GM23338 (cell line): ENCODE measurements around the gene TMEM213. TPM values are rescaled to one million over a fixed set of nuclear protein-coding genes. Genes with fewer than 3 reads are reported as not detected.

Experiments used
- ATAC-seq: fragments of 200-7000 bp; cut with Tn5 transposase; 3 replicates; pipeline ENCODE4 v1.9.1; 2020
- DNase-seq: peaks from one replicate; pipeline ENCODE4 v3.0.0-alpha.2; 2015; ENCODE audit warnings: low spot score
- H2AFZ ChIP-seq: fragments of 200-600 bp; sonication (generic); 2 replicates; pipeline ENCODE4 v1.8.0; 2016; ENCODE audit warnings: antibody characterized with exemption, mild to moderate bottlenecking, moderate library complexity
- H3F3A ChIP-seq: fragments of 200-600 bp; sonication (generic); replicated peaks from 2 replicates; pipeline ENCODE4 v1.8.0; 2017; ENCODE audit warnings: antibody characterized with exemption, mixed run types, low read depth
- H3K27ac ChIP-seq: fragments of 200-600 bp; sonication (generic); 2 replicates; pipeline ENCODE4 v1.6.1; 2016; ENCODE audit warnings: low read depth
- H3K27me3 ChIP-seq: fragments of 200-600 bp; sonication (generic); 2 replicates; pipeline ENCODE4 v1.8.0; 2016; ENCODE audit warnings: mild to moderate bottlenecking, mixed run types, moderate library complexity; ENCODE audit not compliant: insufficient read depth
- H3K36me3 ChIP-seq: fragments of 200-600 bp; sonication (generic); 2 replicates; pipeline ENCODE4 v1.8.0; 2016; ENCODE audit warnings: mild to moderate bottlenecking; ENCODE audit not compliant: insufficient read depth
- H3K4me1 ChIP-seq: fragments of 200-600 bp; sonication (generic); 2 replicates; pipeline ENCODE4 v1.8.0; 2016; ENCODE audit warnings: mild to moderate bottlenecking, moderate library complexity; ENCODE audit not compliant: insufficient read depth
- H3K4me2 ChIP-seq: fragments of 200-600 bp; sonication (generic); 2 replicates; pipeline ENCODE4 v1.7.1; 2017; ENCODE audit warnings: mixed run types
- H3K4me3 ChIP-seq: fragments of 200-600 bp; sonication (generic); 2 replicates; pipeline ENCODE4 v1.6.1; 2016; ENCODE audit warnings: mixed run types
- H3K79me2 ChIP-seq: fragments of 200-600 bp; sonication (generic); replicated peaks from 2 replicates; pipeline ENCODE4 v1.8.0; 2017; ENCODE audit warnings: mild to moderate bottlenecking; ENCODE audit not compliant: insufficient read depth
- H3K9me2 ChIP-seq: fragments of 200-600 bp; sonication (generic); 2 replicates; pipeline ENCODE4 v1.8.0; 2017; ENCODE audit not compliant: insufficient read depth
- H4K20me1 ChIP-seq: fragments of 200-600 bp; sonication (generic); replicated peaks from 2 replicates; pipeline ENCODE4 v1.8.0; 2017; ENCODE audit warnings: mild to moderate bottlenecking; ENCODE audit not compliant: insufficient read depth
- H3K27ac Mint-ChIP-seq: 2 replicates; pipeline ENCODE4 v1.8.0; 2020; ENCODE audit warnings: inconsistent platforms, mild to moderate bottlenecking, moderate library complexity, mixed read lengths
- H3K27me3 Mint-ChIP-seq: 3 replicates; pipeline ENCODE4 v1.8.0; 2022; ENCODE audit warnings: low read depth, mild to moderate bottlenecking, moderate library complexity, mixed read lengths, inconsistent platforms; ENCODE audit not compliant: insufficient read depth, poor library complexity
- H3K36me3 Mint-ChIP-seq: 3 replicates; pipeline ENCODE4 v1.8.0; 2021; ENCODE audit warnings: low read depth, mild to moderate bottlenecking, inconsistent platforms, moderate library complexity, mixed read lengths
- H3K4me1 Mint-ChIP-seq: 3 replicates; pipeline ENCODE4 v1.8.0; 2020; ENCODE audit warnings: mild to moderate bottlenecking, inconsistent platforms, mixed read lengths
- H3K4me3 Mint-ChIP-seq: 3 replicates; pipeline ENCODE4 v1.8.0; 2021; ENCODE audit warnings: moderate library complexity, mild to moderate bottlenecking, inconsistent platforms, mixed read lengths
- H3K9me3 Mint-ChIP-seq: 3 replicates; pipeline ENCODE4 v1.8.0; 2020; ENCODE audit warnings: moderate library complexity, mild to moderate bottlenecking, inconsistent platforms, mixed read lengths
- CREB1 ChIP-seq: fragments of 250-450 bp; sonication (Bioruptor Pico); IDR thresholded peaks from 2 replicates; pipeline ENCODE4 v1.5.0; 2020; ENCODE audit warnings: low read depth, mild to moderate bottlenecking, moderate library complexity
- CTCF ChIP-seq, 2 experiments: fragments of 200-600 bp in 1 of 2; sonication (generic) in 1 of 2; conservative IDR thresholded peaks; 2 replicates each; pipeline versions ENCODE4 v1.5.1 to v1.6.1; 2016 to 2017; ENCODE audit warnings: antibody characterized with exemption in 2 of 2, low read depth in 2 of 2, mild to moderate bottlenecking in 2 of 2, moderate library complexity in 1 of 2
- EZH2 ChIP-seq: fragments of 200-600 bp; sonication (generic); IDR thresholded peaks from one replicate; pipeline ENCODE4 v1.8.0; 2017; ENCODE audit warnings: antibody characterized with exemption, mild to moderate bottlenecking, low read depth; ENCODE audit not compliant: unreplicated experiment
- EZH2phosphoT487 ChIP-seq: fragments of 200-600 bp; sonication (generic); IDR thresholded peaks from one replicate; pipeline ENCODE4 v1.8.1; 2018; ENCODE audit warnings: antibody characterized with exemption; ENCODE audit not compliant: unreplicated experiment
- JUNB ChIP-seq: IDR thresholded peaks from one replicate; pipeline ENCODE4 v1.6.1; 2016; ENCODE audit warnings: antibody characterized with exemption; ENCODE audit not compliant: unreplicated experiment
- NANOG ChIP-seq: IDR thresholded peaks from 2 replicates; pipeline ENCODE4 v1.6.1; 2016; ENCODE audit warnings: antibody characterized with exemption, borderline replicate concordance
- POLR2AphosphoS5 ChIP-seq: IDR thresholded peaks from 2 replicates; pipeline ENCODE4 v1.6.1; 2016; ENCODE audit warnings: antibody characterized with exemption, low read depth
- REST ChIP-seq: IDR thresholded peaks from one replicate; pipeline ENCODE4 v1.6.1; 2018; ENCODE audit warnings: antibody characterized with exemption; ENCODE audit not compliant: unreplicated experiment
- STAT1 ChIP-seq: IDR thresholded peaks from one replicate; pipeline ENCODE4 v1.6.1; 2016; ENCODE audit warnings: antibody characterized with exemption; ENCODE audit not compliant: unreplicated experiment
- ZNF114 ChIP-seq: fragments of 250-450 bp; sonication (Bioruptor Pico); IDR thresholded peaks from 2 replicates; pipeline ENCODE4 v1.5.0; 2020; ENCODE audit warnings: mild to moderate bottlenecking, moderate library complexity
- ZNF331 ChIP-seq: fragments of 250-450 bp; sonication (Bioruptor Pico); IDR thresholded peaks from 2 replicates; pipeline ENCODE4 v1.5.0; 2020; ENCODE audit warnings: low read depth, mild to moderate bottlenecking, moderate library complexity
- ZNF462 ChIP-seq: fragments of 250-450 bp; sonication (Bioruptor Pico); IDR thresholded peaks from 2 replicates; pipeline ENCODE4 v1.5.0; 2020; ENCODE audit warnings: mild to moderate bottlenecking, moderate library complexity
- polyA plus RNA-seq: library from polyadenylated mRNA; unstranded; fragments of >200 nt; fragmentation: Nextera tagmentation; extraction: Ambion mirVana; gene quantifications from 2 replicates; pipeline ENCODE4 v1.2.1, GENCODE V29; 2016
- total RNA-seq: library from RNA; depleted of rRNA; stranded (reverse); fragments of >200 nt; shearing (Covaris generic); gene quantifications from 2 replicates; pipeline ENCODE4 v1.2.3, GENCODE V29; 2014
- TF ChIP-seq, protein P1 (sequence below): IDR thresholded peaks from 2 replicates; pipeline ENCODE4 v1.6.1; 2016; ENCODE audit warnings: antibody characterized with exemption

The TMEM213 gene
- total and polyA plus RNA-seq, 2 experiments from 2014 or later = 0.89 TPM; not detected in 1

DNA sequence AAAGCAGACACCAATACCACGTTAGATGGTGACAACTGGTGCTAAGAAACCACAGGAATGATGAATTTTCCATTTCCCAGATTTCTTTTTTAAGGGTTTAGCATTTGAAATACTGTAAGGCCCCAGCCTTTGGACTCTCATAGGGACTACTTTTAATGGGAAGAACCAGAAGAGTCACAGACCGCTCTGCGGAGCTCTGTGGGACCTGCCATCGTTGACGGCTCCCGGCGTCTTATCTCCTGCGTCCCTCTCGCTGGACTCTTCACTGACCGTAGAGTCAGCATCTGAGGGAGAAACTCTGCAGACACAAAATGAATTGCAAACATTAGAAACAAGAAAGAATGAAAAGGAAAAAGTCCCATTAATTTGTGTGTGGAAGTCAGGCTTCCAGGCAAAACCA is 81.6 kb downstream of the TMEM213 start:
- no peak for TF ChIP-seq STAT1
- TF ChIP-seq REST = no peak
- no peak for TF ChIP-seq POLR2AphosphoS5
- no peak for TF ChIP-seq CREB1 (CRISPR knock-in tag)
- TF ChIP-seq CTCF (conservative IDR thresholded peaks at IDR 0.05; ENCODE audit: low read depth in 2 of 2) = no peak
- no peak for TF ChIP-seq JUNB
- no peak for TF ChIP-seq ZNF114 (CRISPR knock-in tag)
- no peak for TF ChIP-seq EZH2
- TF ChIP-seq, protein P1, sequence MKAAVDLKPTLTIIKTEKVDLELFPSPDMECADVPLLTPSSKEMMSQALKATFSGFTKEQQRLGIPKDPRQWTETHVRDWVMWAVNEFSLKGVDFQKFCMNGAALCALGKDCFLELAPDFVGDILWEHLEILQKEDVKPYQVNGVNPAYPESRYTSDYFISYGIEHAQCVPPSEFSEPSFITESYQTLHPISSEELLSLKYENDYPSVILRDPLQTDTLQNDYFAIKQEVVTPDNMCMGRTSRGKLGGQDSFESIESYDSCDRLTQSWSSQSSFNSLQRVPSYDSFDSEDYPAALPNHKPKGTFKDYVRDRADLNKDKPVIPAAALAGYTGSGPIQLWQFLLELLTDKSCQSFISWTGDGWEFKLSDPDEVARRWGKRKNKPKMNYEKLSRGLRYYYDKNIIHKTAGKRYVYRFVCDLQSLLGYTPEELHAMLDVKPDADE = no peak
- no peak for TF ChIP-seq NANOG
- TF ChIP-seq EZH2phosphoT487 = no peak
- no peak for TF ChIP-seq ZNF462 (CRISPR knock-in tag)
- TF ChIP-seq ZNF331 (CRISPR knock-in tag) = no peak
- Mint-ChIP-seq H3K27me3 (peaks cover 2% of the 10 kb centered on the region), H3K36me3 (peaks cover 23% of the 10 kb centered on the region), H3K4me1 (peaks cover 3% of the 10 kb centered on the region; the same call in 2 of the 3 replicates), H3K27ac (no peak overlapping the region), H3K4me3 (no peak overlapping the region), H3K9me3 (no peaks in the 10 kb centered on the region)
- Histone ChIP-seq H3F3A (no peaks in the 10 kb centered on the region), H3K4me1 (no peaks in the 10 kb centered on the region), H3K36me3 (no peaks in the 10 kb centered on the region), H3K9me2 (no peaks in the 10 kb centered on the region), H3K27me3 (no peaks in the 10 kb centered on the region), H3K79me2 (no peaks in the 10 kb centered on the region), H3K4me2 (no peak overlapping the region), H2AFZ (no peak overlapping the region), H3K4me3 (no peak overlapping the region), H4K20me1 (no peaks in the 10 kb centered on the region), H3K27ac (no peak overlapping the region)
- DNase-seq (no peak), ATAC-seq (no peak)
